ENCODE data around the gene KCNIP4.

DNA sequence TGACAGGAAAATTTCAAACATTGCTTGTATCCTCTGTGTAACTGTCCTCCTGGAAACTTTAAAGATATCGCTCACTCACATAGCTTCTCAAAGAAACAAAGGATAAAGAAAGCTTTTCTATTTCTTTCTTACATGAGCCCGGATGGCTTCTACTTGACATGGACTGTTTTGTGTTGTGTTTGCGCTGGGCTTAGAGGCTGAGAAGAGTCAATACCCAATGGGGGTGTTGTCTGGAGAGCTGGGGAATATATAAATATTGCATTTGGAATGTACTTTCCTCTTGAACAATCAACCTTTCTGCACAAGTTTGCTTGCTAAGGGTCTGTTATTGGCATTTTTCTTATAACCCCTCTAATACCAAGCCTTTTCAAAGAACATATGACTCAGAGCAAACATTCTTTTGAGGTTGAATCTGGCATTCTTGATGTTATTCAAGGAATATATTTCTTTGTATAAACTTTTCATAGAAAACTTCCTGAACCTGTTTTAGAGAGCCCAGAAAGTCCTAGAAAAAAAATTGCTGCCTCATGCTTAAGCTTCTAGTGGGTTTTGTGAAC lies 916.4 kb downstream of the KCNIP4 start:
- TF ChIP-seq, protein P1, sequence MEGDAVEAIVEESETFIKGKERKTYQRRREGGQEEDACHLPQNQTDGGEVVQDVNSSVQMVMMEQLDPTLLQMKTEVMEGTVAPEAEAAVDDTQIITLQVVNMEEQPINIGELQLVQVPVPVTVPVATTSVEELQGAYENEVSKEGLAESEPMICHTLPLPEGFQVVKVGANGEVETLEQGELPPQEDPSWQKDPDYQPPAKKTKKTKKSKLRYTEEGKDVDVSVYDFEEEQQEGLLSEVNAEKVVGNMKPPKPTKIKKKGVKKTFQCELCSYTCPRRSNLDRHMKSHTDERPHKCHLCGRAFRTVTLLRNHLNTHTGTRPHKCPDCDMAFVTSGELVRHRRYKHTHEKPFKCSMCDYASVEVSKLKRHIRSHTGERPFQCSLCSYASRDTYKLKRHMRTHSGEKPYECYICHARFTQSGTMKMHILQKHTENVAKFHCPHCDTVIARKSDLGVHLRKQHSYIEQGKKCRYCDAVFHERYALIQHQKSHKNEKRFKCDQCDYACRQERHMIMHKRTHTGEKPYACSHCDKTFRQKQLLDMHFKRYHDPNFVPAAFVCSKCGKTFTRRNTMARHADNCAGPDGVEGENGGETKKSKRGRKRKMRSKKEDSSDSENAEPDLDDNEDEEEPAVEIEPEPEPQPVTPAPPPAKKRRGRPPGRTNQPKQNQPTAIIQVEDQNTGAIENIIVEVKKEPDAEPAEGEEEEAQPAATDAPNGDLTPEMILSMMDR (IDR thresholded peaks at IDR 0.05 in 2 of 3, conservative IDR thresholded peaks at IDR 0.05 in 1 of 3; ENCODE audit: control insufficient read depth in 2 of 3, extremely low read depth in 1 of 3, insufficient read depth in 1 of 3, low read depth in 3 of 3, low read length in 3 of 3), result no peak
- TF ChIP-seq JUND (IDR thresholded peaks at IDR 0.05; ENCODE audit: low read depth, low read length) (no peak), TAF1 (IDR thresholded peaks at IDR 0.05; ENCODE audit: borderline replicate concordance, low read depth, low read length) (no peak), SP1 (IDR thresholded peaks at IDR 0.05; ENCODE audit: low read depth, low read length) (no peak), NFYB (IDR thresholded peaks at IDR 0.05; ENCODE audit: insufficient read depth, low read depth, low read length) (no peak), HDAC6 (IDR thresholded peaks at IDR 0.05; ENCODE audit: unreplicated experiment) (no peak), SMAD5 (IDR thresholded peaks at IDR 0.05; ENCODE audit: low read depth) (no peak), ZZZ3 (IDR thresholded peaks at IDR 0.05; ENCODE audit: control insufficient read depth, insufficient read length, low read depth) (no peak), ATF2 (IDR thresholded peaks at IDR 0.05; ENCODE audit: low read length) (no peak), PAX8 (IDR thresholded peaks at IDR 0.05) (no peak), HDGF (IDR thresholded peaks at IDR 0.05) (no peak)
- TF ChIP-seq, protein P2, sequence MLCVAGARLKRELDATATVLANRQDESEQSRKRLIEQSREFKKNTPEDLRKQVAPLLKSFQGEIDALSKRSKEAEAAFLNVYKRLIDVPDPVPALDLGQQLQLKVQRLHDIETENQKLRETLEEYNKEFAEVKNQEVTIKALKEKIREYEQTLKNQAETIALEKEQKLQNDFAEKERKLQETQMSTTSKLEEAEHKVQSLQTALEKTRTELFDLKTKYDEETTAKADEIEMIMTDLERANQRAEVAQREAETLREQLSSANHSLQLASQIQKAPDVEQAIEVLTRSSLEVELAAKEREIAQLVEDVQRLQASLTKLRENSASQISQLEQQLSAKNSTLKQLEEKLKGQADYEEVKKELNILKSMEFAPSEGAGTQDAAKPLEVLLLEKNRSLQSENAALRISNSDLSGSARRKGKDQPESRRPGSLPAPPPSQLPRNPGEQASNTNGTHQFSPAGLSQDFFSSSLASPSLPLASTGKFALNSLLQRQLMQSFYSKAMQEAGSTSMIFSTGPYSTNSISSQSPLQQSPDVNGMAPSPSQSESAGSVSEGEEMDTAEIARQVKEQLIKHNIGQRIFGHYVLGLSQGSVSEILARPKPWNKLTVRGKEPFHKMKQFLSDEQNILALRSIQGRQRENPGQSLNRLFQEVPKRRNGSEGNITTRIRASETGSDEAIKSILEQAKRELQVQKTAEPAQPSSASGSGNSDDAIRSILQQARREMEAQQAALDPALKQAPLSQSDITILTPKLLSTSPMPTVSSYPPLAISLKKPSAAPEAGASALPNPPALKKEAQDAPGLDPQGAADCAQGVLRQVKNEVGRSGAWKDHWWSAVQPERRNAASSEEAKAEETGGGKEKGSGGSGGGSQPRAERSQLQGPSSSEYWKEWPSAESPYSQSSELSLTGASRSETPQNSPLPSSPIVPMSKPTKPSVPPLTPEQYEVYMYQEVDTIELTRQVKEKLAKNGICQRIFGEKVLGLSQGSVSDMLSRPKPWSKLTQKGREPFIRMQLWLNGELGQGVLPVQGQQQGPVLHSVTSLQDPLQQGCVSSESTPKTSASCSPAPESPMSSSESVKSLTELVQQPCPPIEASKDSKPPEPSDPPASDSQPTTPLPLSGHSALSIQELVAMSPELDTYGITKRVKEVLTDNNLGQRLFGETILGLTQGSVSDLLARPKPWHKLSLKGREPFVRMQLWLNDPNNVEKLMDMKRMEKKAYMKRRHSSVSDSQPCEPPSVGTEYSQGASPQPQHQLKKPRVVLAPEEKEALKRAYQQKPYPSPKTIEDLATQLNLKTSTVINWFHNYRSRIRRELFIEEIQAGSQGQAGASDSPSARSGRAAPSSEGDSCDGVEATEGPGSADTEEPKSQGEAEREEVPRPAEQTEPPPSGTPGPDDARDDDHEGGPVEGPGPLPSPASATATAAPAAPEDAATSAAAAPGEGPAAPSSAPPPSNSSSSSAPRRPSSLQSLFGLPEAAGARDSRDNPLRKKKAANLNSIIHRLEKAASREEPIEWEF (IDR thresholded peaks at IDR 0.05; ENCODE audit: insufficient replicate concordance, low read depth, low read length), result no peak
- TF ChIP-seq, protein P3, sequence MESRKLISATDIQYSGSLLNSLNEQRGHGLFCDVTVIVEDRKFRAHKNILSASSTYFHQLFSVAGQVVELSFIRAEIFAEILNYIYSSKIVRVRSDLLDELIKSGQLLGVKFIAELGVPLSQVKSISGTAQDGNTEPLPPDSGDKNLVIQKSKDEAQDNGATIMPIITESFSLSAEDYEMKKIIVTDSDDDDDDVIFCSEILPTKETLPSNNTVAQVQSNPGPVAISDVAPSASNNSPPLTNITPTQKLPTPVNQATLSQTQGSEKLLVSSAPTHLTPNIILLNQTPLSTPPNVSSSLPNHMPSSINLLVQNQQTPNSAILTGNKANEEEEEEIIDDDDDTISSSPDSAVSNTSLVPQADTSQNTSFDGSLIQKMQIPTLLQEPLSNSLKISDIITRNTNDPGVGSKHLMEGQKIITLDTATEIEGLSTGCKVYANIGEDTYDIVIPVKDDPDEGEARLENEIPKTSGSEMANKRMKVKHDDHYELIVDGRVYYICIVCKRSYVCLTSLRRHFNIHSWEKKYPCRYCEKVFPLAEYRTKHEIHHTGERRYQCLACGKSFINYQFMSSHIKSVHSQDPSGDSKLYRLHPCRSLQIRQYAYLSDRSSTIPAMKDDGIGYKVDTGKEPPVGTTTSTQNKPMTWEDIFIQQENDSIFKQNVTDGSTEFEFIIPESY (IDR thresholded peaks at IDR 0.05), result no peak
- TF ChIP-seq, protein P4, sequence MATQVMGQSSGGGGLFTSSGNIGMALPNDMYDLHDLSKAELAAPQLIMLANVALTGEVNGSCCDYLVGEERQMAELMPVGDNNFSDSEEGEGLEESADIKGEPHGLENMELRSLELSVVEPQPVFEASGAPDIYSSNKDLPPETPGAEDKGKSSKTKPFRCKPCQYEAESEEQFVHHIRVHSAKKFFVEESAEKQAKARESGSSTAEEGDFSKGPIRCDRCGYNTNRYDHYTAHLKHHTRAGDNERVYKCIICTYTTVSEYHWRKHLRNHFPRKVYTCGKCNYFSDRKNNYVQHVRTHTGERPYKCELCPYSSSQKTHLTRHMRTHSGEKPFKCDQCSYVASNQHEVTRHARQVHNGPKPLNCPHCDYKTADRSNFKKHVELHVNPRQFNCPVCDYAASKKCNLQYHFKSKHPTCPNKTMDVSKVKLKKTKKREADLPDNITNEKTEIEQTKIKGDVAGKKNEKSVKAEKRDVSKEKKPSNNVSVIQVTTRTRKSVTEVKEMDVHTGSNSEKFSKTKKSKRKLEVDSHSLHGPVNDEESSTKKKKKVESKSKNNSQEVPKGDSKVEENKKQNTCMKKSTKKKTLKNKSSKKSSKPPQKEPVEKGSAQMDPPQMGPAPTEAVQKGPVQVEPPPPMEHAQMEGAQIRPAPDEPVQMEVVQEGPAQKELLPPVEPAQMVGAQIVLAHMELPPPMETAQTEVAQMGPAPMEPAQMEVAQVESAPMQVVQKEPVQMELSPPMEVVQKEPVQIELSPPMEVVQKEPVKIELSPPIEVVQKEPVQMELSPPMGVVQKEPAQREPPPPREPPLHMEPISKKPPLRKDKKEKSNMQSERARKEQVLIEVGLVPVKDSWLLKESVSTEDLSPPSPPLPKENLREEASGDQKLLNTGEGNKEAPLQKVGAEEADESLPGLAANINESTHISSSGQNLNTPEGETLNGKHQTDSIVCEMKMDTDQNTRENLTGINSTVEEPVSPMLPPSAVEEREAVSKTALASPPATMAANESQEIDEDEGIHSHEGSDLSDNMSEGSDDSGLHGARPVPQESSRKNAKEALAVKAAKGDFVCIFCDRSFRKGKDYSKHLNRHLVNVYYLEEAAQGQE (IDR thresholded peaks at IDR 0.05; ENCODE audit: low read depth, low read length), result no peak

All from GM12878 (cell line).